ENCODE data around the gene MYO9A.

Gene MYO9A

DNA sequence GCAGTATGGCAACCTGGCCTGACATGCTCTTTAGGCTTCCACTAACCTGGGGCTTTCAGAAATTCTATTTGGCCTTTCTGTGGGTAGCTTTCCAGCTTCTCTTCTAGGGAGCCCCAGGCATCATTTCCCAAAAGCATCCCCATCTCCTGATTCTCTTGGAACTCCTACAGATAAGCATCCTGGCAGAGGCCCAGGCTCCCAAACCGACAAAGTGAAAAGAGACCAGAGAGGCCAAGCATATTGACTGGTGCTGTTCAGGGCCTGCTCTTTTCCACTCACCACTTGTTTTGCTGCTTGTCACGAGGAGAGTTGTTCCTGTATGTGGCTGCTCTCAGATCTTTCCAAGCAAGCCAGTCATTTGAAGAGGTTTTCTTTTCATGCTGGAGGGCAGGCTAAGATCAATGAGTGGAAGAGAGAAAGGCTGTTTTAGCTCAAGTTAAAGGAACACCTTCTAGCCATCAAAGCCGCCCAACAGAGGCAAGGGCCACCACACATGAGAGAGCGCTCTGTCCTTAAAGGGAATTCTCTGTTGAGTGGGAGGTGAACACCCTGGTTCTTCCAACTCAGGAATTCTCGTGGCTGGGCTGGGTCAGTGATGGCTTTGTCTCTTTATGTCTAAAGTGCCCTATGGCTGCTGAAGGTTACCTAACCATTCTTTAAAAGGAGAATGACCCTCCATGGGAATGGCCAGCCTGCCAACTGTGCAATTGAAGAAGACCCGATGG lies 338.7 kb downstream of the MYO9A start:
- ATAC-seq: no peak

DNA sequence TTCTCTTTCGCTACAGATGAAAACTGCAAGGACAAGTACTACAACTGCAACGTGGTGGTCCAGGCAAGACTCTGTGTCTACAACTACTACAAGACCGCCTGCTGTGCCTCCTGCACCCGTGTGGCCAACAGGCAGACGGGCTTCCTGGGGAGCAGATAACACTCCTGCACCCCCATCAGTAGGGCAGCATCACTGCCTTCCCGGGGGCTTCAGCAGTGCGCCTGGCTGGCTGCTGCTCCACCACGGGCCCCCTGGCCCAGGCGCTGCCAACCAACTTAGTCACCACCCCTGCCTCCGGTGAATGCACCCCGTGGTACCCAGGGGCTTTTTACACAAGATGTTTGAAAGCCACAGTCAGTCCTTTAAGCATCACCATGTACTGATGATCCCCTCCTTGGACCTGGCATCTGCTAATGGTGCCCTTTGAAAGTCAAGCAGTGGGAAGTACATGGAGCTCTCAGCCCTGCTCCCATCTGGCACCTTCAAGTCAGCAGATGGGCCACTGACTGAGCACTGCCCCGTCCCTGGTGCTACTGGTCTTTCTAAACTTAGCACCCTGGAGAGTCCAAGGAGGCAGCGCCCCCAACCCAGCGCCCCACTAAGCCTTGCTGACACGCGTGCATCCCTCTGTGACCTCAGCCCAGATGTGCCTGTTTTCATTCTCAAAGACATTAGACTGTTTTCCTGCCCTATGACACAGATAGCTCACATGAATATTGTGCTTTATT lies 340.6 kb downstream of the MYO9A start:
- no peak for ATAC-seq

DNA sequence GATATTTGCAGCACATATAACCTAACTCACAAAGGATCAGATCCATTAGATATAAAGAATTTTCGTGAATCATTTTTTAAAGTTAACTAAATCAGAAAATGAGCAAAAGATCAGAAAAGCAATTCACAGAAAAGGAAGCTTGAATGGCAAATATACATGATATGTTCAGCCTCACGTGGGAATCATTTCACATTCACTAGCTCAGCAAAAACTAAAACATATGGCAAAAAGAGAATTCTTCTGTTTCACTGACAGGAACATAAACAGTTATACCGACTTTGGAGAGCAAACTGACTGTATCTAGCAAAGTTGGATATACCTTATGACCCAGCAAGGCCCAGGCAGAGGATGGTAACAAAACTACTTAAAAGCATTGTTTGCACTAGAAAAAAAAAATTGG lies 341.6 kb downstream of the MYO9A start:
- ATAC-seq: no peak

DNA sequence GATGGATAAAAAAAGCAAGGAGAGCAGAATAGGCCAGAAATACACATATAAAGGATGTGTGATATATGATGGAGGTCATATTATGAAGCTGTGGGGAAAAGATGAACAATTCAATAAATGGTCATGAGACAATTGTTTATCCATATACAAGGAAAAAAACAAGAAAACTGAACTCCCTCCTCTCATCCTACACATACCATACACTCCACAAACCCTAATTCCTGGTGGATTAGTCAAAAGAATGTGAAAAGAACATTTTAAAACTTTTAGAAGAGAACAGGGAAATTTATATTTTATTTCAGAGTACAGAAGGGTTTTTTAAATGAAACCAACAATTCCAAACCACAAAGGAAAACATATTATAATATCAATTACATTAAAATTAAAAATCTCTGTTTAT lies 342.1 kb downstream of the MYO9A start:
- ATAC-seq: no peak

DNA sequence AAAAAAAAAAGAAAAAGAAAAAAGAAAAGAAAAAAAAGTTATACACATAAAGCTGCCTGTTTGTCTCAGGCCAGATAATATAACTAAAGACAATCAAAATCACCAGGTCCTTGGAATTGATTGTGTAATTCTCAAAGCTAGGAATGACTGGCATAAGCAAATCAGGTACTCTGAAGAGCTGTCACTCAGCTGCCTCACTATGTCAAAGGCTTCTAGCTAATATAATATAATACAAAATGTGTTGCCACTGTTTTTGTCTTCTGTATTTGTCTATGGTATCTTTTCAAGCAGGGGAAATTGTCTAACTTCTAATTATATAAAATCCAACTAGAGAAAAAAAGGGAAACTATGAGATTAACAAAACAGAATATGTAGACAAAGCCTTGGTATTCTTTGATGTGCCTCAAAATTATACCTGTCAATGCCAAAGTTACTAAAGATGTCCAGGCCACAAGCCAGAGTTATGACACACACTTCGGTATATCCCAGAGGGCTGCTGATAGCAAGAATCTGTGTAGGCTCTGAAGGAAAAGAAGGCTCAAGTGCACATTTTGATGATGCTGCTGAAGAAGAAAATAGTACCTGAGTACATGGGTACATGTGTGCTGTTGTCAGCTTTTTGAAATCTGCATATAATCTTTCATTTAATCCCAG lies 344.6 kb downstream of the MYO9A start:
- no peak for ATAC-seq

Data from activated CD4-positive, CD25-positive, alpha-beta regulatory T cell treated with anti-CD3 and anti-CD28 coated beads, Interleukin-2, amount 50 U/mL, for 24 hours (primary cell).